ENCODE data around the gene YES1.
"Not testable (repeated sequence)": the region's sequence is repeated elsewhere in the genome, so short reads cannot be mapped to it uniquely, and the experiment has no call there.

The YES1 gene

GRCh38 chr18:717003-717402 lies 95.0 kb downstream of the YES1 start:
- no peak for DNase-seq

GRCh38 chr18:715626-716025 lies 96.4 kb downstream of the YES1 start:
- DNase-seq: no peak

- no peak for DNase-seq
Observed at GRCh38 chr18:713135-713490, 98.9 kb downstream of the YES1 start.

- DNase-seq: peak; percentile 82
Observed at GRCh38 chr18:712401-713134, 99.5 kb downstream of the YES1 start, which contains the start of gene ENOSF1. TSS of gene ENOSF1 (minus strand) at chr18:712630. CDS start at chr18:712587, 43 bp downstream.

GRCh38 chr18:711657-712400 lies 100.2 kb downstream of the YES1 start:
- peak; percentile 88 for DNase-seq

GRCh38 chr18:711310-711656 lies 100.8 kb downstream of the YES1 start:
- DNase-seq: peak; percentile 7

GRCh38 chr18:710418-711300 lies 101.4 kb downstream of the YES1 start:
- DNase-seq: no peak

- DNase-seq: no peak
Observed at GRCh38 chr18:709771-710170, 102.3 kb downstream of the YES1 start.

- DNase-seq: no peak
Observed at GRCh38 chr18:708096-708495, 103.9 kb downstream of the YES1 start.

GRCh38 chr18:706405-706804 lies 105.6 kb downstream of the YES1 start:
- no peak for DNase-seq

- no peak for DNase-seq
Observed at GRCh38 chr18:703213-703967, 108.7 kb downstream of the YES1 start.

- no peak for DNase-seq
Observed at GRCh38 chr18:697800-698199, 114.2 kb downstream of the YES1 start.

- no peak for DNase-seq
Observed at GRCh38 chr18:697012-697411, 115.0 kb downstream of the YES1 start.

GRCh38 chr18:693466-694187 lies 118.4 kb downstream of the YES1 start:
- DNase-seq: no peak

GRCh38 chr18:692824-693223 lies 119.2 kb downstream of the YES1 start:
- no peak for DNase-seq

- DNase-seq: no peak
Observed at GRCh38 chr18:688323-688722, 123.7 kb downstream of the YES1 start.

GRCh38 chr18:686339-687111 lies 125.5 kb downstream of the YES1 start:
- DNase-seq: no peak

- no peak for DNase-seq
Observed at GRCh38 chr18:685438-685837, 126.6 kb downstream of the YES1 start.

- no peak for DNase-seq
Observed at GRCh38 chr18:683531-683930, 128.5 kb downstream of the YES1 start.

- DNase-seq: no peak
Observed at GRCh38 chr18:682833-683232, 129.2 kb downstream of the YES1 start.

GRCh38 chr18:682416-682815 lies 129.6 kb downstream of the YES1 start:
- DNase-seq: not testable (repeated sequence)

Measured in inflammatory macrophage treated with lipopolysaccharide for 4 hours (primary cell).